ENCODE results near the gene UBL5. TPM values are rescaled to one million over a fixed set of nuclear protein-coding genes. Genes with fewer than 3 reads are reported as not detected.

Gene UBL5
- polyA plus RNA-seq, 1 donor from 2014 or later, result 1,364 TPM

DNA sequence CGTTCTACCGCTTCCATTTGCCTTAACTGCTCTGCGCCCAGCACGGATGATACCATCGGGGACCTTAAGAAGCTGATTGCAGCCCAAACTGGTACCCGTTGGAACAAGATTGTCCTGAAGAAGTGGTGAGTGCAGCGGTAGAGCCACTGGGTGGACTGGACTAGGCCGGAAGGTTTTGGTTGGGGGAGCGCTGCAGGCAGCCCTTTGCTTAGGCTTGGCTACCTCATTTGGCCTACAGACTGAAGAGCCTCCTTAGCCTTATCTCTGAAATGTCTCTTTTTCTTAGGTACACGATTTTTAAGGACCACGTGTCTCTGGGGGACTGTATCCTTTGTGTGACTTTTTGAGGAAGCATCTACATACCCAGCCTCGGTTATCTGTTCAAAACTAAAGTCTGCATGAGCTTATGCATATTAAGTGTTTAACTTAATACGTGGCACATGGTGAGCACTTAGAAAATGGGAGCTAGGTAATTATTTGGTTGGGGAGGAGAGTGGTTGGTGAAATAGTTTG, 889 bp downstream of the UBL5 start:
- peak overlapping the region; percentile 84 for H3K27ac ChIP-seq (ENCODE audit: low read length)
- peak overlapping the region; percentile 94 for H3K4me2 ChIP-seq (ENCODE audit: low read length)
- peak overlapping the region; percentile 98 for H3K4me3 ChIP-seq (ENCODE audit: low read length)
- H4K20me1 ChIP-seq (ENCODE audit: insufficient read depth), result no peaks in the 10 kb centered on the region
- no peaks in the 10 kb centered on the region for H3K27me3 ChIP-seq (ENCODE audit: insufficient read depth, low read depth, low read length)
- H2AFZ ChIP-seq (ENCODE audit: low read depth, low read length), result no peak overlapping the region
- TF ChIP-seq POLR2AphosphoS5 (IDR thresholded peaks at IDR 0.05) (no peak), SMC3 (conservative IDR thresholded peaks at IDR 0.05; ENCODE audit: poor library complexity) (no peak)
- peaks cover 48% of the 10 kb centered on the region for H3K79me2 ChIP-seq (replicated peaks; ENCODE audit: insufficient read depth, low read length)
- no peaks in the 10 kb centered on the region for H3K36me3 ChIP-seq (ENCODE audit: insufficient read depth, low read length)
- H3K9me2 ChIP-seq (ENCODE audit: insufficient read depth, low read length), result no peaks in the 10 kb centered on the region
- H3K9me3 ChIP-seq (ENCODE audit: low read length), result no peaks in the 10 kb centered on the region
- no peaks in the 10 kb centered on the region for H3F3A ChIP-seq (ENCODE audit: insufficient read depth, low read length, poor library complexity, severe bottlenecking)
- peak overlapping the region; percentile 90 for H3K9ac ChIP-seq (ENCODE audit: low read length)

DNA sequence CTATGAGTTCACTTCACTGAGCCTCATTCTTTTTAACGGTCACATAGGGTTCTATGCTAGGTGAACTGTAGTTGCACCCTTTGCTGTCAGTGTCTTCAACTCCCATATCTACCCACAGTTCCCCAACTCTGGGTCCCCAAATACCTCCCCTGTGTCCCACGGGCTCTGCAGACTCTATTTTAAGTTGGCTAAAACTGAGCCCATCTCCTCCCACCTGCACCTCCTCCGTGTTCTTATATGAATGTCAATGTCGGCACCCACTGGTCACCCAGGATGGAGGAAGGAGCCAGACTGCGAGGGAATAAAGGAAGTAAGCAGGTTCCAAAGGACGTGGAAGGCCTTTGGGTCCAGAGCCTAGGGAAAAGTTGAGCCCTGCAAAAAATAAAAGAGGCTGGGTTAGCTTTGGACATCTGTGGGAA, 6.6 kb downstream of the UBL5 start:
- H3K9me2 ChIP-seq (ENCODE audit: insufficient read depth, low read length), result no peaks in the 10 kb centered on the region
- H3K4me3 ChIP-seq (ENCODE audit: low read length), result peak overlapping the region; percentile 97
- no peak overlapping the region for H2AFZ ChIP-seq (ENCODE audit: low read depth, low read length)
- no peaks in the 10 kb centered on the region for H4K20me1 ChIP-seq (ENCODE audit: insufficient read depth)
- peak overlapping the region; percentile 66 for H3K27ac ChIP-seq (ENCODE audit: low read length)
- no peaks in the 10 kb centered on the region for H3K36me3 ChIP-seq (ENCODE audit: insufficient read depth, low read length)
- H3F3A ChIP-seq (ENCODE audit: insufficient read depth, low read length, poor library complexity, severe bottlenecking), result no peaks in the 10 kb centered on the region
- peaks cover 31% of the 10 kb centered on the region for H3K79me2 ChIP-seq (replicated peaks; ENCODE audit: insufficient read depth, low read length)
- no peaks in the 10 kb centered on the region for H3K27me3 ChIP-seq (ENCODE audit: insufficient read depth, low read depth, low read length)
- H3K9me3 ChIP-seq (ENCODE audit: low read length), result no peaks in the 10 kb centered on the region
- TF ChIP-seq MXI1 (conservative IDR thresholded peaks at IDR 0.05; ENCODE audit: poor library complexity, severe bottlenecking) (no peak), EP300 (conservative IDR thresholded peaks at IDR 0.05; ENCODE audit: poor library complexity, severe bottlenecking) (no peak), RAD21 (conservative IDR thresholded peaks at IDR 0.05) (no peak), EZH2 (IDR thresholded peaks at IDR 0.05; ENCODE audit: borderline replicate concordance, insufficient read depth, low read length, poor library complexity, severe bottlenecking) (no peak), SMC3 (conservative IDR thresholded peaks at IDR 0.05; ENCODE audit: poor library complexity) (no peak)
- TF ChIP-seq, protein P1, sequence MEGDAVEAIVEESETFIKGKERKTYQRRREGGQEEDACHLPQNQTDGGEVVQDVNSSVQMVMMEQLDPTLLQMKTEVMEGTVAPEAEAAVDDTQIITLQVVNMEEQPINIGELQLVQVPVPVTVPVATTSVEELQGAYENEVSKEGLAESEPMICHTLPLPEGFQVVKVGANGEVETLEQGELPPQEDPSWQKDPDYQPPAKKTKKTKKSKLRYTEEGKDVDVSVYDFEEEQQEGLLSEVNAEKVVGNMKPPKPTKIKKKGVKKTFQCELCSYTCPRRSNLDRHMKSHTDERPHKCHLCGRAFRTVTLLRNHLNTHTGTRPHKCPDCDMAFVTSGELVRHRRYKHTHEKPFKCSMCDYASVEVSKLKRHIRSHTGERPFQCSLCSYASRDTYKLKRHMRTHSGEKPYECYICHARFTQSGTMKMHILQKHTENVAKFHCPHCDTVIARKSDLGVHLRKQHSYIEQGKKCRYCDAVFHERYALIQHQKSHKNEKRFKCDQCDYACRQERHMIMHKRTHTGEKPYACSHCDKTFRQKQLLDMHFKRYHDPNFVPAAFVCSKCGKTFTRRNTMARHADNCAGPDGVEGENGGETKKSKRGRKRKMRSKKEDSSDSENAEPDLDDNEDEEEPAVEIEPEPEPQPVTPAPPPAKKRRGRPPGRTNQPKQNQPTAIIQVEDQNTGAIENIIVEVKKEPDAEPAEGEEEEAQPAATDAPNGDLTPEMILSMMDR (IDR thresholded peaks at IDR 0.05; ENCODE audit: poor library complexity, severe bottlenecking), result no peak
- TF ChIP-seq, protein P2, sequence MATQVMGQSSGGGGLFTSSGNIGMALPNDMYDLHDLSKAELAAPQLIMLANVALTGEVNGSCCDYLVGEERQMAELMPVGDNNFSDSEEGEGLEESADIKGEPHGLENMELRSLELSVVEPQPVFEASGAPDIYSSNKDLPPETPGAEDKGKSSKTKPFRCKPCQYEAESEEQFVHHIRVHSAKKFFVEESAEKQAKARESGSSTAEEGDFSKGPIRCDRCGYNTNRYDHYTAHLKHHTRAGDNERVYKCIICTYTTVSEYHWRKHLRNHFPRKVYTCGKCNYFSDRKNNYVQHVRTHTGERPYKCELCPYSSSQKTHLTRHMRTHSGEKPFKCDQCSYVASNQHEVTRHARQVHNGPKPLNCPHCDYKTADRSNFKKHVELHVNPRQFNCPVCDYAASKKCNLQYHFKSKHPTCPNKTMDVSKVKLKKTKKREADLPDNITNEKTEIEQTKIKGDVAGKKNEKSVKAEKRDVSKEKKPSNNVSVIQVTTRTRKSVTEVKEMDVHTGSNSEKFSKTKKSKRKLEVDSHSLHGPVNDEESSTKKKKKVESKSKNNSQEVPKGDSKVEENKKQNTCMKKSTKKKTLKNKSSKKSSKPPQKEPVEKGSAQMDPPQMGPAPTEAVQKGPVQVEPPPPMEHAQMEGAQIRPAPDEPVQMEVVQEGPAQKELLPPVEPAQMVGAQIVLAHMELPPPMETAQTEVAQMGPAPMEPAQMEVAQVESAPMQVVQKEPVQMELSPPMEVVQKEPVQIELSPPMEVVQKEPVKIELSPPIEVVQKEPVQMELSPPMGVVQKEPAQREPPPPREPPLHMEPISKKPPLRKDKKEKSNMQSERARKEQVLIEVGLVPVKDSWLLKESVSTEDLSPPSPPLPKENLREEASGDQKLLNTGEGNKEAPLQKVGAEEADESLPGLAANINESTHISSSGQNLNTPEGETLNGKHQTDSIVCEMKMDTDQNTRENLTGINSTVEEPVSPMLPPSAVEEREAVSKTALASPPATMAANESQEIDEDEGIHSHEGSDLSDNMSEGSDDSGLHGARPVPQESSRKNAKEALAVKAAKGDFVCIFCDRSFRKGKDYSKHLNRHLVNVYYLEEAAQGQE (IDR thresholded peaks at IDR 0.05; ENCODE audit: borderline replicate concordance), result no peak
- peak overlapping the region; percentile 23 for H3K4me2 ChIP-seq (ENCODE audit: low read length)
- peak overlapping the region; percentile 44 for H3K9ac ChIP-seq (ENCODE audit: low read length)
